IMR-90 (cell line): ENCODE data around the gene PREB. TPM values are rescaled to one million over a fixed set of nuclear protein-coding genes. Genes with fewer than 3 reads are reported as not detected.
A peak's percentile ranks its signal among the peaks of the same experiment; 100 is the strongest.

ENCODE experiments used
- ATAC-seq: fragments of 200-7000 bp; cut with Tn5 transposase; 2 replicates; pipeline ENCODE4 v1.9.1; 2020; ENCODE audit warnings: low read depth, mild to moderate bottlenecking, moderate library complexity
- BruUV-seq: library from RNA; stranded (reverse); fragments of 400-500 nt; replicated peaks from 2 replicates; lab custom pipeline; 2021; lab: Mats Ljungman, UMichigan
- CTCF ChIA-PET: fragments of 300-600 bp; formaldehyde crosslinking; extraction: SDS; loops from one replicate; lab custom pipeline; 2021; ENCODE audit warnings: antibody characterized with exemption; lab: Yijun Ruan, JAX
- POLR2A ChIA-PET: fragments of 300-600 bp; sonication (Branson Sonifier 250); formaldehyde crosslinking; loops from one replicate; lab custom pipeline; 2022; ENCODE audit warnings: antibody characterized with exemption; ENCODE audit not compliant: unreplicated experiment; lab: Charles Lee
- DNase-seq: peaks from one replicate; pipeline ENCODE4 v3.0.0; 2013
- H2AFZ ChIP-seq: replicated peaks from 2 replicates; pipeline ENCODE3; 2013; ENCODE audit warnings: low read length, mild to moderate bottlenecking; ENCODE audit not compliant: poor library complexity
- H2AK5ac ChIP-seq: 2 replicates; pipeline ENCODE4 v1.6.1; 2013; ENCODE audit warnings: low read depth, low read length, inconsistent platforms
- H2AK9ac ChIP-seq: replicated peaks from 2 replicates; pipeline ENCODE3; 2013; ENCODE audit warnings: mild to moderate bottlenecking, low read depth, low read length, moderate library complexity; ENCODE audit not compliant: poor library complexity
- H2BK120ac ChIP-seq: 2 replicates; pipeline ENCODE4 v1.6.1; 2013; ENCODE audit warnings: low read depth, low read length, inconsistent platforms
- H2BK15ac ChIP-seq: 3 replicates; pipeline ENCODE4 v1.6.1; 2013; ENCODE audit warnings: low read depth, low read length, inconsistent platforms
- H2BK20ac ChIP-seq: 2 replicates; pipeline ENCODE4 v1.6.1; 2013; ENCODE audit warnings: low read depth, mild to moderate bottlenecking, inconsistent platforms, low read length, moderate library complexity
- H2BK5ac ChIP-seq: 2 replicates; pipeline ENCODE4 v1.6.1; 2013; ENCODE audit warnings: mild to moderate bottlenecking, low read depth, low read length, inconsistent platforms; ENCODE audit not compliant: poor library complexity, severe bottlenecking
- H3K14ac ChIP-seq: replicated peaks from 2 replicates; pipeline ENCODE4 v1.6.1; 2013; ENCODE audit warnings: low read depth, low read length, inconsistent platforms
- H3K18ac ChIP-seq: 2 replicates; pipeline ENCODE4 v1.6.1; 2013; ENCODE audit warnings: low read depth, low read length, control low read depth
- H3K23ac ChIP-seq: 2 replicates; pipeline ENCODE4 v1.6.1; 2013; ENCODE audit warnings: low read depth, low read length, inconsistent platforms
- H3K27ac ChIP-seq: 2 replicates; pipeline ENCODE4 v1.5.1; 2013; ENCODE audit warnings: mild to moderate bottlenecking, control low read depth, low read length; ENCODE audit not compliant: insufficient read depth
- H3K27me3 ChIP-seq: 2 replicates; pipeline ENCODE4 v1.6.1; 2013; ENCODE audit warnings: low read length; ENCODE audit not compliant: control insufficient read depth, insufficient read depth
- H3K36me3 ChIP-seq: 2 replicates; pipeline ENCODE4 v1.6.1; 2013; ENCODE audit warnings: low read length, mixed read lengths; ENCODE audit not compliant: control insufficient read depth, insufficient read depth
- H3K4ac ChIP-seq: 2 replicates; pipeline ENCODE4 v1.6.1; 2013; ENCODE audit warnings: low read depth, low read length, inconsistent platforms
- H3K4me1 ChIP-seq: 2 replicates; pipeline ENCODE4 v1.6.1; 2013; ENCODE audit warnings: low read length, mixed read lengths; ENCODE audit not compliant: control insufficient read depth, insufficient read depth
- H3K4me2 ChIP-seq: 2 replicates; pipeline ENCODE4 v1.6.1; 2013; ENCODE audit warnings: low read depth, mild to moderate bottlenecking, control low read depth, low read length, moderate library complexity
- H3K4me3 ChIP-seq: 2 replicates; pipeline ENCODE4 v1.5.1; 2013; ENCODE audit warnings: low read depth, mild to moderate bottlenecking, control low read depth, low read length, moderate library complexity; ENCODE audit not compliant: insufficient read depth
- H3K56ac ChIP-seq: 2 replicates; pipeline ENCODE4 v1.6.1; 2013; ENCODE audit warnings: low read length, inconsistent platforms; ENCODE audit not compliant: insufficient read depth; ENCODE audit errors: extremely low read depth
- H3K79me1 ChIP-seq, 2 experiments: 2 replicates each; pipeline ENCODE4 v1.6.1; 2013; ENCODE audit warnings: low read length in 2 of 2, inconsistent platforms in 1 of 2, low read depth in 1 of 2
- H3K9ac ChIP-seq: 2 replicates; pipeline ENCODE4 v1.6.1; 2013; ENCODE audit warnings: low read depth, low read length, control low read depth
- H3K9me1 ChIP-seq: 2 replicates; pipeline ENCODE4 v1.6.1; 2013; ENCODE audit warnings: low read length, inconsistent platforms; ENCODE audit not compliant: insufficient read depth
- H3K9me3 ChIP-seq: 2 replicates; pipeline ENCODE4 v1.6.1; 2013; ENCODE audit warnings: low read length; ENCODE audit not compliant: control insufficient read depth, insufficient read depth
- H4K20me1 ChIP-seq: 2 replicates; pipeline ENCODE4 v1.6.1; 2013; ENCODE audit warnings: low read length, inconsistent platforms; ENCODE audit not compliant: insufficient read depth
- H4K5ac ChIP-seq: 2 replicates; pipeline ENCODE4 v1.6.1; 2013; ENCODE audit warnings: mild to moderate bottlenecking, low read depth, low read length, control low read depth
- H4K8ac ChIP-seq, 2 experiments: 2 replicates each; pipeline ENCODE4 v1.6.1; 2013; ENCODE audit warnings: low read depth in 2 of 2, low read length in 2 of 2, control low read depth in 1 of 2, inconsistent platforms in 1 of 2
- H4K91ac ChIP-seq: 2 replicates; pipeline ENCODE4 v1.6.1; 2013; ENCODE audit warnings: low read depth, low read length, inconsistent platforms; ENCODE audit not compliant: insufficient read depth
- BHLHE40 ChIP-seq: fragments of 150-350 bp; IDR thresholded peaks from 2 replicates; pipeline ENCODE4 v1.6.1; 2016; ENCODE audit warnings: mild to moderate bottlenecking, low read depth, low read length
- CEBPB ChIP-seq: IDR thresholded peaks from 2 replicates; pipeline ENCODE4 v1.6.1; 2012; ENCODE audit warnings: low read depth, low read length, improper control_type of control experiment
- CHD1 ChIP-seq: IDR thresholded peaks from 2 replicates; pipeline ENCODE4 v1.6.1; 2012; ENCODE audit warnings: low read depth, low read length, improper control_type of control experiment
- ELK1 ChIP-seq: fragments of 150-350 bp; IDR thresholded peaks from 2 replicates; pipeline ENCODE4 v1.6.1; 2016; ENCODE audit warnings: low read depth, mild to moderate bottlenecking, low read length, moderate library complexity, borderline replicate concordance
- FOS ChIP-seq: fragments of 150-350 bp; IDR thresholded peaks from 2 replicates; pipeline ENCODE4 v1.6.1; 2016; ENCODE audit warnings: low read depth, low read length
- MAFK ChIP-seq: IDR thresholded peaks from 2 replicates; pipeline ENCODE4 v1.6.1; 2012; ENCODE audit warnings: low read depth, low read length, improper control_type of control experiment
- MAZ ChIP-seq: IDR thresholded peaks from 2 replicates; pipeline ENCODE4 v1.6.1; 2012; ENCODE audit warnings: low read depth, mild to moderate bottlenecking, low read length, improper control_type of control experiment, moderate library complexity, borderline replicate concordance
- MXI1 ChIP-seq: IDR thresholded peaks from 2 replicates; pipeline ENCODE4 v1.6.1; 2012; ENCODE audit warnings: low read depth, mild to moderate bottlenecking, low read length, moderate library complexity, borderline replicate concordance
- NFE2L2 ChIP-seq: fragments of 150-350 bp; IDR thresholded peaks from 2 replicates; pipeline ENCODE4 v1.6.1; 2016; ENCODE audit warnings: low read depth, mild to moderate bottlenecking, low read length
- POLR2A ChIP-seq: IDR thresholded peaks from 2 replicates; pipeline ENCODE4 v1.6.1; 2012; ENCODE audit warnings: mild to moderate bottlenecking, low read depth, low read length
- RAD21 ChIP-seq: IDR thresholded peaks from 2 replicates; pipeline ENCODE4 v1.6.1; 2012; ENCODE audit warnings: low read length, improper control_type of control experiment
- RCOR1 ChIP-seq: IDR thresholded peaks from 2 replicates; pipeline ENCODE4 v1.6.1; 2012; ENCODE audit warnings: mild to moderate bottlenecking, low read length, improper control_type of control experiment; ENCODE audit not compliant: insufficient replicate concordance
- RFX5 ChIP-seq: IDR thresholded peaks from 2 replicates; pipeline ENCODE4 v1.8.0; 2012; ENCODE audit warnings: low read depth, mild to moderate bottlenecking, low read length, moderate library complexity
- SMC3 ChIP-seq: fragments of 150-350 bp; IDR thresholded peaks from 2 replicates; pipeline ENCODE4 v1.6.1; 2016; ENCODE audit warnings: low read depth, mild to moderate bottlenecking, antibody characterized with exemption, low read length, moderate library complexity
- WGBS, 2 experiments: methylation state at CpG; one replicate each; pipeline versions ENCODE4 v1.1.5 to v1.1.7; 2013; ENCODE audit warnings: missing lambda C conversion rate in 2 of 2; ENCODE audit not compliant: insufficient read length in 1 of 2; ENCODE audit errors: extremely low coverage in 2 of 2; 5-methylcytosine and 5-hydroxymethylcytosine counted together
- dilution Hi-C: fragments of 300-500 bp; cut with HindIII; formaldehyde crosslinking; loops from one replicate; pipeline ENCODE4 v1.14.3; 2018; ENCODE audit warnings: low sequenced_read_pairs; ENCODE audit not compliant: unreplicated experiment
- in situ Hi-C: fragments of 300-500 bp; cut with MboI; formaldehyde crosslinking; loops from 3 replicates; pipeline ENCODE4 v1.14.3; 2019; ENCODE audit warnings: low sequenced_read_pairs, inconsistent platforms, mixed read lengths
- intact Hi-C: fragments of 100-400 bp; cut with micrococcal nuclease; formaldehyde crosslinking; loops from 2 replicates; pipeline ENCODE4 v1.10.0; 2022
- polyA plus RNA-seq, 3 experiments: library from polyadenylated mRNA; depleted of rRNA; stranded (reverse); fragments of >200 nt; gene quantifications; 2 replicates each; pipeline ENCODE4 v1.2.3, GENCODE V29; 2012; ENCODE audit warnings: low replicate concordance in 1 of 3
- total RNA-seq: library from RNA; depleted of rRNA; stranded (reverse); fragments of >200 nt; gene quantifications from 2 replicates; pipeline ENCODE4 v1.2.3, GENCODE V29; 2012
- TF ChIP-seq, protein P1 (sequence below): fragments of 150-350 bp; IDR thresholded peaks from 2 replicates; pipeline ENCODE4 v1.6.1; 2017; ENCODE audit warnings: mild to moderate bottlenecking, antibody characterized with exemption, low read length, low read depth

PREB gene
- total and polyA plus RNA-seq, 2 of the 4 experiments (the other 2 are of a cell fraction) = 38.9 to 52.2 TPM

DNA sequence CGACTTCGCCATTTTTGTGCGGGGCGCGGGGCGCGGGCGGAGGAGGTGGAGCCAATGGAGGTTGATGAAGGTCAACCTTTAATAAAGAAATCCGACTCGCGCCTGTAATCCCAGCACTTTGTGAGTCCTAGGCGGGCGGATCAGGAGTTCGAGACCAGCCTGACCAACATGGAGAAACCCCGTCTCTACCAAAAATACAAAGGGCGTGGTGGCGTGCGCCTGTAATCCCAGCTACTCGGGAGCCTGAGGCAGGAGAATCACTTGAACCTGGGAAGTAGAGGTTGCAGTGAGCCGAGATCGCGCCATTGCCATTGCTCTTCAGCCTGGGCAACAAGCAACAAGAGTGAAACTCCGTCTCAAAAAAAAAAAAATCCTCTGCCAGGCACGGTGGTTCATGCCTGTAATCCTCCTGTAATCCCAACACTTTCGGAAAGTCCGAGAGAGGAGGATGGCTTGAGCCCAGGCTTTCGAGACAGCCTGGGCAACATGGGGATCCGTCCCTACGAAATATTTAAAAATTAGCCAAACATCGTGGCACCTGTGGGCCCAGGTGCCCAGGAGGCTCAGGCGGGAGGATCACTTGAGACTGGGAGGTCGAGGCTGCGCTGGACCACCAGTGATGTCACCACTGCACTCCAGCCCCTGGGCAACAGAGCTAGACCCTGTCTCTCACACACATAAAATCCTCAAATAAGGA, 493 bp upstream of the PREB start:
- Histone ChIP-seq H3K4me2 (no peak overlapping the region; the same call in 1 of the 2 replicates), H3K56ac (no peak overlapping the region), H2AK9ac (peak overlapping the region; percentile 97), H3K27me3 (peaks cover 15% of the 10 kb centered on the region; the same call in 1 of the 2 replicates), H4K8ac (peak overlapping the region; percentile 73 to 93), H3K9me1 (peaks cover 14% of the 10 kb centered on the region), H3K27ac (no peak overlapping the region), H2BK5ac (no peak overlapping the region), H3K18ac (no peak overlapping the region), H3K9ac (no peak overlapping the region), H3K23ac (no peak overlapping the region), H2BK20ac (no peak overlapping the region), H3K79me1 (peaks cover 14 to 27% of the 10 kb centered on the region in 2 experiments), H3K4ac (peak overlapping the region; percentile 25; the same call in 1 of the 2 replicates), H2BK15ac (no peak overlapping the region), H4K91ac (peak overlapping the region; percentile 11), H3K14ac (no peak overlapping the region), H4K5ac (peak overlapping the region; percentile 24), H3K4me1 (peaks cover 9% of the 10 kb centered on the region), H2BK120ac (no peak overlapping the region), H2AK5ac (peak overlapping the region; percentile 68), H3K9me3 (no peaks in the 10 kb centered on the region), H4K20me1 (peaks cover 15% of the 10 kb centered on the region), H2AFZ (peak overlapping the region; percentile 100), H3K36me3 (peaks cover 29% of the 10 kb centered on the region), H3K4me3 (no peak overlapping the region)
- DNase-seq (no peak), ATAC-seq (no peak)
- no TSS peak for BruUV-seq
- intact Hi-C loops (loop anchor here (2.0 kb wide), 1 partner anchor 56 kb away; no protein-coding TSS in a partner anchor), dilution Hi-C loops (no loop called here), in situ Hi-C loops (no loop called here)
- 94% methylated on average over 6 of the region's 33 CpGs; no CpG with 5 or more reads in 1 of the 2 experiments for WGBS, 2 experiments
- POLR2A ChIA-PET = no interaction called here
- CTCF ChIA-PET = interaction anchor here (0.9 kb wide), 1 partner anchor 56 kb away, joined by 6 read pairs; no protein-coding TSS in a partner anchor
- TF ChIP-seq RAD21 = no peak
- TF ChIP-seq ELK1 = no peak
- TF ChIP-seq NFE2L2 = no peak
- TF ChIP-seq POLR2A = no peak
- no peak for TF ChIP-seq BHLHE40
- TF ChIP-seq MAFK = no peak
- TF ChIP-seq FOS = no peak
- no peak for TF ChIP-seq RCOR1
- TF ChIP-seq RFX5 = no peak
- TF ChIP-seq, protein P1, sequence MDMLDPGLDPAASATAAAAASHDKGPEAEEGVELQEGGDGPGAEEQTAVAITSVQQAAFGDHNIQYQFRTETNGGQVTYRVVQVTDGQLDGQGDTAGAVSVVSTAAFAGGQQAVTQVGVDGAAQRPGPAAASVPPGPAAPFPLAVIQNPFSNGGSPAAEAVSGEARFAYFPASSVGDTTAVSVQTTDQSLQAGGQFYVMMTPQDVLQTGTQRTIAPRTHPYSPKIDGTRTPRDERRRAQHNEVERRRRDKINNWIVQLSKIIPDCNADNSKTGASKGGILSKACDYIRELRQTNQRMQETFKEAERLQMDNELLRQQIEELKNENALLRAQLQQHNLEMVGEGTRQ = no peak
- no peak for TF ChIP-seq MXI1
- TF ChIP-seq CHD1 = no peak
- TF ChIP-seq CEBPB = no peak
- TF ChIP-seq SMC3 = no peak
- no peak for TF ChIP-seq MAZ
